ENCODE results near the gene SLC49A3. TPM values are rescaled to one million over a fixed set of nuclear protein-coding genes. Genes with fewer than 3 reads are reported as not detected.

The SLC49A3 gene
- total and polyA plus RNA-seq, 10 of the 15 experiments (the other 5 are each of a cell fraction or from before 2014, with no cell fraction given), result 0.09 to 0.85 (median 0.18) TPM; not detected in 4

- no peak for FAIRE-seq
- Histone ChIP-seq H3K79me2 (ENCODE audit: control insufficient read depth, insufficient read depth, low read length) (peaks cover 19% of the 10 kb centered on the region), H3K4me2 (ENCODE audit: control insufficient read depth, insufficient read depth) (no peak overlapping the region), H3K9me3 (replicated peaks; ENCODE audit: control insufficient read depth, insufficient read depth, low read length) (no peaks in the 10 kb centered on the region; the same call in 2 of the 3 replicates), H3K4me1 (ENCODE audit: control insufficient read depth, insufficient read depth, low read length) (no peaks in the 10 kb centered on the region), H3K36me3 (ENCODE audit: control insufficient read depth in 2 of 2, insufficient read depth in 2 of 2, low read length in 1 of 2) (peaks cover 2 to 11% of the 10 kb centered on the region in 2 experiments; a peak in 2 of 4 replicates), H3K9ac (ENCODE audit: control insufficient read depth, insufficient read depth, low read length) (no peak overlapping the region), H4K20me1 (ENCODE audit: control insufficient read depth, insufficient read depth) (peaks cover 2% of the 10 kb centered on the region; the same call in 1 of the 2 replicates), H2AFZ (ENCODE audit: control insufficient read depth, low read depth, low read length) (no peak overlapping the region), H3K27me3 (replicated peaks in 1 of 2; ENCODE audit: control insufficient read depth in 2 of 2, insufficient read depth in 2 of 2, low read length in 1 of 2) (no peaks in the 10 kb centered on the region), H3K4me3 (no peak overlapping the region), H3K27ac (ENCODE audit: control insufficient read depth, insufficient read depth) (no peak overlapping the region)
- SMC1A ChIA-PET (ENCODE audit: uncharacterized antibody, unreplicated experiment), result no interaction called here
- CTCF ChIA-PET, result no interaction called here
- no peak for ATAC-seq
- RAD21 ChIA-PET (ENCODE audit: unreplicated experiment), result no interaction called here
- in situ Hi-C loops (cut with MboI), result no loop called here
- no TSS peak for BruUV-seq (replicated peaks)
- intact Hi-C loops (cut with micrococcal nuclease; ENCODE audit: unreplicated experiment), result no loop called here
- POLR2A ChIA-PET, result no interaction called here
- no peak for DNase-seq (ENCODE audit: low read depth, low spot score)
- 92% methylated on average over 25 of the region's 34 CpGs for WGBS (ENCODE audit: insufficient coverage, insufficient replicate concordance, low lambda C conversion rate, missing lambda C conversion rate)
- TF ChIP-seq ZBTB4 (CRISPR knock-in tag; IDR thresholded peaks at IDR 0.05) (no peak), ZNF384 (IDR thresholded peaks at IDR 0.05; ENCODE audit: borderline replicate concordance, low read depth, low read length) (no peak), RELA (IDR thresholded peaks at IDR 0.05; ENCODE audit: borderline replicate concordance, partially characterized antibody) (no peak), BRCA1 (IDR thresholded peaks at IDR 0.05; ENCODE audit: low read depth, low read length) (no peak), LARP7 (IDR thresholded peaks at IDR 0.05) (no peak), KDM1A (IDR thresholded peaks at IDR 0.05; ENCODE audit: borderline replicate concordance) (no peak), ZNF274 (IDR thresholded peaks at IDR 0.05; ENCODE audit: insufficient read depth, insufficient read length) (no peak), SREBF2 (IDR thresholded peaks at IDR 0.05; ENCODE audit: low read length) (no peak), ZNF687 (IDR thresholded peaks at IDR 0.05) (no peak), RELB (IDR thresholded peaks at IDR 0.05; ENCODE audit: low read depth) (no peak), HCFC1 (IDR thresholded peaks at IDR 0.05; ENCODE audit: low read length) (no peak), IRF4 (IDR thresholded peaks at IDR 0.05; ENCODE audit: low read depth, low read length) (no peak), FOS (IDR thresholded peaks at IDR 0.05; ENCODE audit: borderline replicate concordance, extremely low read depth, insufficient read length) (no peak), NFXL1 (IDR thresholded peaks at IDR 0.05; ENCODE audit: borderline replicate concordance) (no peak), SREBF1 (IDR thresholded peaks at IDR 0.05; ENCODE audit: low read length) (no peak), SP1 (IDR thresholded peaks at IDR 0.05; ENCODE audit: low read depth, low read length) (no peak), POU2F2 (IDR thresholded peaks at IDR 0.05; ENCODE audit: borderline replicate concordance, low read depth, low read length) (no peak)
Measured at GRCh38 chr4:717601-718320, 28.8 kb upstream of the SLC49A3 start.

Data from GM12878 (cell line).